COLO668 (cell line): Measurements from ENCODE around the gene SNORC.

ENCODE experiments used
- DNase-seq: peaks from one replicate; lab custom pipeline; 2025; ENCODE audit not compliant: unreplicated experiment; lab: John Stamatoyannopoulos, UW

Gene SNORC

DNA sequence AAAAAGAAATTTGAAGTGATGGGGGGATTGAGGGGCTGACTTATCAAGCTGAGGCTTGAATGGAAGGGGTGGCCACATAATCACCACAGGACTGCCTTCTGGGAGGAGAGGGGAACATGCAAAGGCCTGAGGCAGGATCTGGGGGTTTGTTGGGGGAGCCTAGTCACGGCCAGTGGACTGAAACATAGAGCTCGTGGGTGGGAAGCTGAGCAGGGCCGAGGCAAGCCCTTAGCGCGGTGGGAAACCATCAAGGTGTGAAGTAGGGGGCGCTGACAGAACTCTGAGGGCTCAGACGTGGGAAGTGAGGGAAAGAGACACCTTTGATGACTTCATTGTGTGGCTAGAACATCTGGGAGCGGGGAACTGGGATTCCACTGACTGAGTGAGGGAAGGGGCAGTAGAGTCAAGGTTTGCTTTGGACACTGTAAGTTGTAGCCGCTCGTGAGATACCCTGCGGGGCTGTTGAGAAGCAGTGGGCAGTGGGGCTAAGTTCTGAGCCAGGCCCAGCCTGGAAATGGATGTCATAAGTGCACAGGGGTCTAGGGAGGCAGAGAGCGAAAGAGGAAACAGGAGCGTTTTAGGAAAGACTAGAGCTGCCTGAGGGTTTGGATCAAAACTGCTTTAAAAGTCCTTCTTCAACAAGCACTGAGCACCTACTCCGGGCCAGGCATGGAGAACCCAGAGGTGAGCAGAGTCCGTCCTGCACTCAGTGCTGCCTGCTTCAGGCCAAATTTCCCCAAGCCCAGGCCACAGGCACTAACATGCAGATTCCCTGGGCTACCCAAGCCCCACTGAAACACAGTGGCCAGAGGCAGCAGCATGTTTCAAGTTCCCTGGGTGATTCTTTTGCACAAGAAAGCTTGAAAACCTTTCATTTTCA, 686 bp upstream of the SNORC start:
- DNase-seq: no peak

- DNase-seq: no peak
These were observed 805 bp downstream of the SNORC start for GRCh38 chr2:232870766-232871371.

GRCh38 chr2:232871418-232871834, 1.4 kb downstream of the SNORC start:
- no peak for DNase-seq

- DNase-seq: no peak
These were observed 2.0 kb downstream of the SNORC start for GRCh38 chr2:232871835-232872736.

- no peak for DNase-seq
These were observed 2.8 kb downstream of the SNORC start for GRCh38 chr2:232872826-232873225.

DNA sequence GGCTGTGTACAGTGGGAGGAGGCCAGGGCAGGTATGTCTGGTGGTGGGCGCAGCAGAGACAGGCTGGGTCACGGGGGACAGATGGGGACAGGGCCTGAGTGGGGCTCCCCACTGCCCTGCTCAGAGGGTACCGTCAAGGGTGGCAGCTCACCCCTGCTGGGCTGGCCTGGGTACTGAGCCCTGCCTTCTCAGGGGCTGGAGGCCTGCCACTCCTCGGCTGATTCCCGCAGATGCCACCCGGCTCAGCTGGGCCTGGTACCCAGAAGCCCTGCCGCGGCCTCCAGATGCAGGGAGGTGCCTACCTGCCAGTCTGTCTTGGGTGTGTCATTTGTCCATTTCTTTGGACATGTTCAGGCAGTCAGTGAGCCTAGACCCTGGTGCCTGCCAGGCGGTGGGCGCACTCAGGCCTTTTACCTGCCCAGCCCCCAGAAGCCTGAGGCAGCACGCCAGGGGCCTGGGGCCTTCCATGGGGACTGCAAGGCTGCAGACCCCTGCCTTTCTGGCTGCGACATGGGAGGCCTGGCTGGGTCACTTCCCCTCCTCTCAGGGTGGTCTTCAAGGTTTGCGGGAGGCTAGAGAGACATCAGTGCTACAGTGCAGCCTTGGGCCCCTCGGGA, 3.3 kb downstream of the SNORC start:
- DNase-seq: no peak

DNA sequence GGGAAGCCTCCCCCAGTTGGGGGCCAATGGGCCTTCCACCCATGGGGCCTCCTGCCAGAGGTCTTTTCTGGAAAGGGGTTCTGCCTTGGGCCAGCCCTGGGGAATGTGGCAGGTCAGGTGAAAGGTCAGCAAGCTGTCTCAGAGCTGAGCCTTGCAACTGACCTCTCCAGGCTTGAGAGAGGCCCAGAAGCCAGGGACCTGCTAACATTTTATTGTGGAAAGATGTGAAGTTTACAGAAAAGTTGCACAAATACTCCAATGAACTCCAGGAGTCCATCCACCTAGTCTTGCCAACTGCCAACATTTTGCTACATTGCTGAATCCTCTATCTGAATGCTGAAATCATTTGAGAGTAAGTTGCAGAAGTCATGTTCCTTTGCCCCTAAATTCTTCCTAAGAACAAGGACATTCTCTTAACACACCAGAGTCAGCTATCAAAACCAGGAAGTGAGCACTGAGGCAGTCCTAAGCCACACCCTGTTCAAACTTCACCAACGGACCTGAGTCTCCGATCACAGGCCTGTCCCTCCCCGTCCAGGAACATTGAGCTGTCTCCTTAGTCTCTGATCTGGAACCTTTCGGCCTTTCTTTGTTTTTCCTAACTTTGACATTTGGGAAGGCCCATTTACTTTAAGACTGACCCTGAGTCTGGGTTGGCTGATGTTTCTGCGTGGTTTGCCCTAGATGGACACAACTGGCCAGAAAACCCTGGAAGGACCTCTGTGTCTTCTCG, 4.0 kb downstream of the SNORC start:
- no peak for DNase-seq

GRCh38 chr2:232874677-232875223, 4.7 kb downstream of the SNORC start:
- no peak for DNase-seq

DNA sequence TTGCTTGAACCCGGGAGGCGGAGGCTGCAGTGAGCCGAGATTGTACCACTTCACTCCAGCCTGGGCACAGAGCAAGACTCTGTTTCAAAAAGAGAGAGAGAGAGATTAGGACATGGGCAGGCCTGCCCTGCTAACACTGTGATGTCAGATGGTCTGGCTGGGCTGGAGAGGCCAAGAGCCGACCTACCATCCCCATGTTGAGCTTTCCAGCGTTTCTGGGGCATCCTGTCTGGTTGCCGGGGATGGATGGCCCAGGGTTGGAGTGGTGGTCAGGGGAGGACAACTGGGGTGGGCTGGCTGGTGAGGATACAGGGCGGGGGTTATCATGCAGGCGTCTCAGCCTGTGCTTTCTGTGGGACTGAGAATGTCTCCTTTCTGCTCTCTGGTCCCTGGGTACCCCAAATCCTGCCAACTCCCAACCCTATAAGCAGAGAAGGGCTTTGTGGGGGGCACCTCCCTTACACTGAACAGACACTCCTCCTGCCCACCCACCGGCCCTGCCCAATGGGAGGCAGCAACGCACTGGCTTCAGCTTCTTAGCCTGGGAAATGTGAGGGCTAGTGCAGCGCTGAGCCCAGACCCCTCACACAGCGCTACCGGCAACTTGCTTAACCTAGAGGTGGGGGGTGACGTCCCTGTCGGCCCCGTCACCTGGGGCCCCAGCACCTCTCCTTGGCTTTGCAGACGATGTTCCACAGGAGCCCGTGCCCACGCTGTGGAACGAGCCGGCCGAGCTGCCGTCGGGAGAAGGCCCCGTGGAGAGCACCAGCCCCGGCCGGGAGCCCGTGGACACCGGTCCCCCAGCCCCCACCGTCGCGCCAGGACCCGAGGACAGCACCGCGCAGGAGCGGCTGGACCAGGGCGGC, 5.4 kb downstream of the SNORC start:
- no peak for DNase-seq

DNA sequence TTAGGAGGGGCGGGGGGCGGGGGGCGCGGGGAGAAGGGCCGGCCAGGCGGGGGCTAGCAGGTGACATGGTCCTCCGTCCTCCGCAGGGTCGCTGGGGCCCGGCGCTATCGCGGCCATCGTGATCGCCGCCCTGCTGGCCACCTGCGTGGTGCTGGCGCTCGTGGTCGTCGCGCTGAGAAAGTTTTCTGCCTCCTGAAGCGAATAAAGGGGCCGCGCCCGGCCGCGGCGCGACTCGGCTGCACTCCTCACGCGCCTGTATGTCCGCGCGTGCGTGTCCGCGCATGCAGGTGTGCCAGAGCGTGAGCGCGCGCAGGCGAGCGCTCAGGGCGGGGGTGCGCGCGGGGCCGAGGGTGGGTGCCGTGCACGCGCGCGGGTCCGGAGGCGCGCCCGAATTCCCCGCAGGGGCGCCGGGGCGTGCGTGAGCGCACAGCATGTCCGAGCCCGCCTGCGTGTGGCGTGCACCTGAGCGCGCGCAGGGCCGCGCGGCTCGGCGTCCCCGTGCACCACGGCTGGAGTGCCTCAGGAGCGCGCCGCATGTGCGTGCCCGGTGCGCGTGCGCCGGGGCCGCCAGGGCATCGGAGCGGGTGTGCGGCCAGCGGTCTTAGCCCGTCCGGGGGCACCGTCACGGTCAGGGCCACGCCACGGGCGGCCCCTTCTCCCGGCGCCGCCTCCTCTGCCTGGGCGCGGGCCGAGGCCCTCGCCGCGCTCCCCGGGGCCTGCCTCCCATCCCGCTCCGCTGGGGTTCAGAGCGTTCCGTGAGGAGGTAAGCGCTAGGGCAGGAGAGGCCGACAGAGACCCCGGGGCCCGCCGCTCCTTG, 6.3 kb downstream of the SNORC start:
- DNase-seq: no peak

DNA sequence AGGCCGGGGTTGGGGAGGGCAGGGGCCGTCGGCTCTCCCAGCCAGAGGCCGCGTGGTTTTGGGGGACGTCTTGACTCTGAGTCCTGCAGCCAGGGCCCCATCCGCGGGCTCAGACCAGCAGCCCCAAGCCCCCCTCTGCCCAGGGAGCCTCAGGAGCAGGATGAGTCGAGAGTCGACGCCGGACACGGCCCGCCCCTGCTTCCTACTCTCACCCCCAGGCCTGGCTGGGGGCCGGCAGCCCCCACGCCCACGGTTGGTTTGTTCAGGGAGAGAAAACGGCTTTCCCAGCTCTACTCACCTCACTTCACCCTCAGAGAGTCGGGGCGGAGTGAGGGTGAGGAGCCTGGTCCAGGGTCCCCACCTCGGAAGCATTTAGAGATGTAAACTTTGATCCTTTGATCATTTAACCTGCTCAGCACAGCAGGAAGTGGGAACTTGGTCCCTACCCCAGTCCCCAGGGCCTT, 6.9 kb downstream of the SNORC start:
- DNase-seq: no peak

DNA sequence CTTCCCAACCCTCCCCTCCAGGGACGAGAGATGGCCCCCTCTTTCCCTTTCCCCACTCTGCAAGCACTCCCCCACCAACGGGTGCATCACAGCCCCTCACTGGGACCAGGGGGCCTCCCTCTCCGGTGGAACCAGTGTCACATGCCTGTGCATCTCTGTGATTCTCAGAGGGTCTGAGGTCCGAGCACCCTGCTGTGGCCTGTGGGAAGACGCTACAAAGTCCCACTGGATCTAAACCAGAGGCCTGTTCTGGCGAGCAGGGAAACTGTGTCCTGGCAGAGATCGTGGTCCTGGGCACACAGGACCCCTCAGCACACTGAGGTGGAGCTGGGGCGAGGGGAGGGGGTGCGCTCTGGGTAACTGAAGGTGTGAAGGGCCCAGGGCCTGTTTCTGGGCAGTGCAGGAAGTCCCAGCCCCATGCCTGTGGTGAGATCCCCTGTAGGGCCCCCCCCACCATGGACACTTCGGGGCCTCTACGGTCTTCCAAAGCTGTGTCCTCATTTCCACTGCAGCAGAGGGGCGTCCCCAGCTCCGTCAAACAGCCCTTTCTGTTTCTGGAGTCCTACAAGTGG, 8.0 kb downstream of the SNORC start:
- DNase-seq: no peak

- no peak for DNase-seq
These were observed 9.0 kb downstream of the SNORC start for GRCh38 chr2:232878855-232879617.

- no peak for DNase-seq
These were observed 9.8 kb downstream of the SNORC start for GRCh38 chr2:232879618-232880494.

DNA sequence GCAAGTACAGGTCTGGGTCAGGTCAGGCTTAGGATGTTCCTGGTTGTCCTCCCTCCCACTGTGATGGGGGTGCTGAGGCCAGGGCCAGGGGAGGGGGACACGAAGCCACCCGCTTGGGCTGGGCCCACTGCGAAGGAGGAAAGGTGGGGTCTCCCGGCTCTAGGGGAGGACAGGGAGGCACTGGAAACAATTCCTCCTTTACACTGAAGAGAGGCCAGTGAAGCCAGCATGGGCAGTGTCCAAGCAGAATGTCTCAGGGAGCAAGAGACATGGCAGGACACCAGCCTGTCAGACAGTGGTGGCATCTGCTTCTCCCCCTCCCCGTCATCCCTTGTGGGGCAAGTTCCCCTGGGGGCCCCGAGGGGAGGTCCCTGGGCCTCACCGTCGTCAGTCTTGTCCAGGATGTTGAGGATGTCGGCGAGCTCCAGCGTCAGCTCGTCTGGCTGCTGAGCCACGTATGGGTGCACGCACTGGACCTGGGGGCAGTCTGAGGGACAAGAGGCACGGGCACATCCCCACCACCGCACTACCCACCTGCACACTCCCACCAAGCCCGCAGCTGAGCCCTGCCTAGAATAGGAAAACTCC, 10.8 kb downstream of the SNORC start:
- no peak for DNase-seq

- DNase-seq: no peak
These were observed 12.0 kb downstream of the SNORC start for GRCh38 chr2:232882085-232882484.
